HepG2 (cell line): Measurements from ENCODE around the gene URI1. TPM values are rescaled to one million over a fixed set of nuclear protein-coding genes. Genes with fewer than 3 reads are reported as not detected.

ENCODE experiments used
- ATAC-seq: fragments of 200-7000 bp; cut with Tn5 transposase; 3 replicates; pipeline ENCODE4 v1.9.1; 2020; ENCODE audit warnings: mild to moderate bottlenecking, moderate library complexity
- BruUV-seq: library from RNA; stranded (reverse); fragments of 400-500 nt; replicated peaks from 2 replicates; lab custom pipeline; 2021; lab: Mats Ljungman, UMichigan
- CTCF ChIA-PET: fragments of 300-600 bp; formaldehyde crosslinking; extraction: SDS; loops from one replicate; lab custom pipeline; 2021; ENCODE audit warnings: low total read pairs, inconsistent platforms, low intra/inter-chr PET ratio; lab: Yijun Ruan, JAX
- POLR2A ChIA-PET: fragments of 350-600 bp; sonication (Branson Sonifier 250); formaldehyde crosslinking; loops from one replicate; lab custom pipeline; 2020; ENCODE audit warnings: antibody characterized with exemption, inconsistent platforms; lab: Yijun Ruan, JAX
- DNase-seq: peaks from one replicate; pipeline ENCODE4 v3.0.0-alpha.2; 2015; ENCODE audit warnings: low spot score
- FAIRE-seq: peaks from 3 replicates; lab custom pipeline; 2011; peaks lifted over from hg19 to GRCh38; lab: Jason Lieb, UNC
- H2AFZ ChIP-seq: one replicate; pipeline ENCODE4 v1.6.1; 2011; ENCODE audit warnings: low read length, inconsistent platforms
- H3K27ac ChIP-seq: fragments of 300-600 bp; 3 replicates; pipeline ENCODE4 v1.8.0; 2011; ENCODE audit warnings: mixed run types, mild to moderate bottlenecking, mixed read lengths, low read length, inconsistent platforms; ENCODE audit not compliant: insufficient read depth; ENCODE audit errors: extremely low read length
- H3K27me3 ChIP-seq, 2 experiments: fragments of 200-600 bp in 1 of 2; 2 replicates in 1 of 2; 3 replicates in 1 of 2; pipeline versions ENCODE4 v1.6.0 to v1.8.0; 2011; ENCODE audit warnings: low read length in 2 of 2, mild to moderate bottlenecking in 2 of 2, moderate library complexity in 2 of 2, inconsistent platforms in 1 of 2; ENCODE audit not compliant: insufficient read depth in 2 of 2, control insufficient read depth in 1 of 2
- H3K36me3 ChIP-seq, 2 experiments: fragments of 200-600 bp in 1 of 2; replicated peaks in 1 of 2; 2 replicates in 1 of 2; 3 replicates in 1 of 2; pipeline versions ENCODE4 v1.5.1 to v1.8.0; 2011; ENCODE audit warnings: low read length in 2 of 2, inconsistent platforms in 1 of 2; ENCODE audit not compliant: insufficient read depth in 2 of 2, control insufficient read depth in 1 of 2
- H3K4me1 ChIP-seq: 2 replicates; pipeline ENCODE4 v1.5.1; 2012; ENCODE audit warnings: low read length, inconsistent platforms; ENCODE audit not compliant: insufficient read depth
- H3K4me2 ChIP-seq: 2 replicates; pipeline ENCODE4 v1.6.0; 2011; ENCODE audit warnings: low read depth, low read length, inconsistent platforms
- H3K4me3 ChIP-seq, 3 experiments: fragments of 200-600 bp in 1 of 3; sonication (generic), shearing (Covaris generic) in 1 of 3; replicated peaks in 1 of 3; 2 replicates each; pipeline ENCODE4 v1.5.1; 2011 to 2016; ENCODE audit warnings: low read length in 3 of 3, inconsistent platforms in 2 of 3, low read depth in 2 of 3, mild to moderate bottlenecking in 2 of 3, control low read depth in 1 of 3, mixed read lengths in 1 of 3; ENCODE audit not compliant: insufficient read depth in 1 of 3
- H3K79me2 ChIP-seq: one replicate; pipeline ENCODE4 v1.6.1; 2011; ENCODE audit warnings: low read length, inconsistent platforms; ENCODE audit not compliant: insufficient read depth
- H3K9ac ChIP-seq: 2 replicates; pipeline ENCODE4 v1.6.0; 2011; ENCODE audit warnings: mild to moderate bottlenecking, low read depth, low read length, inconsistent platforms; ENCODE audit not compliant: insufficient read depth
- H3K9me3 ChIP-seq: 2 replicates; pipeline ENCODE4 v1.5.1; 2012; ENCODE audit warnings: mild to moderate bottlenecking, low read length
- H4K20me1 ChIP-seq: 2 replicates; pipeline ENCODE4 v1.6.0; 2011; ENCODE audit warnings: inconsistent platforms, mild to moderate bottlenecking, low read length, moderate library complexity; ENCODE audit not compliant: insufficient read depth
- ATF2 ChIP-seq: sonication (generic); formaldehyde crosslinking; IDR thresholded peaks from 2 replicates; pipeline ENCODE4 v1.4.0; 2020; ENCODE audit warnings: missing genetic modification reagents
- KIAA2018 ChIP-seq: sonication (generic); formaldehyde crosslinking; IDR thresholded peaks from 2 replicates; pipeline ENCODE4 v1.5.0; 2020; ENCODE audit warnings: mild to moderate bottlenecking, missing genetic modification reagents, borderline replicate concordance
- MED13 ChIP-seq: sonication (generic); formaldehyde crosslinking; IDR thresholded peaks from 2 replicates; pipeline ENCODE4 v1.5.0; 2020; ENCODE audit warnings: missing genetic modification reagents
- MIXL1 ChIP-seq: IDR thresholded peaks from 2 replicates; pipeline ENCODE4 v1.6.1; 2016
- MZF1 ChIP-seq: sonication (generic); formaldehyde crosslinking; IDR thresholded peaks from 2 replicates; pipeline ENCODE4 v1.8.1; 2023; ENCODE audit warnings: mild to moderate bottlenecking, missing genetic modification reagents, borderline replicate concordance
- PHF5A ChIP-seq: IDR thresholded peaks from one replicate; pipeline ENCODE4 v1.6.1; 2018; ENCODE audit warnings: low read depth, missing genetic modification reagents; ENCODE audit not compliant: unreplicated experiment
- TCF7 ChIP-seq: sonication (generic); IDR thresholded peaks from 2 replicates; pipeline ENCODE4 v1.6.1; 2016; ENCODE audit warnings: antibody characterized with exemption, low read depth
- TOE1 ChIP-seq: sonication (generic); formaldehyde crosslinking; IDR thresholded peaks from 2 replicates; pipeline ENCODE4 v1.4.0; 2020; ENCODE audit warnings: mild to moderate bottlenecking, missing genetic modification reagents
- YEATS4 ChIP-seq: sonication (generic); formaldehyde crosslinking; IDR thresholded peaks from 2 replicates; pipeline ENCODE4 v1.4.0; 2020; ENCODE audit warnings: missing genetic modification reagents, borderline replicate concordance
- ZBTB39 ChIP-seq: sonication (generic); formaldehyde crosslinking; IDR thresholded peaks from 2 replicates; pipeline ENCODE4 v1.5.0; 2020; ENCODE audit warnings: missing genetic modification reagents
- ZNF569 ChIP-seq: sonication (generic); formaldehyde crosslinking; IDR thresholded peaks from 2 replicates; pipeline ENCODE4 v1.5.0; 2020; ENCODE audit warnings: mild to moderate bottlenecking, missing genetic modification reagents, moderate library complexity, borderline replicate concordance
- ZNF781 ChIP-seq: sonication (generic); formaldehyde crosslinking; IDR thresholded peaks from 2 replicates; pipeline ENCODE4 v1.5.1; 2020; ENCODE audit warnings: borderline replicate concordance, mild to moderate bottlenecking, missing genetic modification reagents; ENCODE audit errors: not compliant biosample characterization
- ZZZ3 ChIP-seq: sonication (generic); formaldehyde crosslinking; IDR thresholded peaks from 2 replicates; pipeline ENCODE4 v1.4.0; 2020; ENCODE audit warnings: missing genetic modification reagents, mild to moderate bottlenecking, borderline replicate concordance
- in situ Hi-C: cut with HindIII; loops from 2 replicates; pipeline ENCODE4 v1.10.0; 2017; ENCODE audit warnings: low pct_unique_long_range_greater_than_20kb; ENCODE audit not compliant: extremely low pct_ligation_motif_present
- intact Hi-C: fragments of 100-400 bp; cut with micrococcal nuclease; formaldehyde crosslinking; loops from one replicate; pipeline ENCODE4 v1.10.0; 2022; ENCODE audit not compliant: unreplicated experiment
- polyA plus RNA-seq, 8 experiments: library from polyadenylated mRNA; depleted of rRNA in 3 of 8; stranded (reverse) in 7 of 8; unstranded in 1 of 8; fragments of >200 nt; fragmentation: Illumina TruSeq in 4 of 8; extraction: Trizol in 4 of 8; gene quantifications; 2 replicates each; pipeline versions ENCODE4 v1.2.1 to v1.2.3, GENCODE V29; 2011 to 2016; ENCODE audit warnings: low read depth in 4 of 8, missing spikeins in 1 of 8, mixed read lengths in 1 of 8; ENCODE audit not compliant: insufficient read depth in 1 of 8
- total RNA-seq, 5 experiments: library from RNA; depleted of rRNA; stranded (reverse); fragments of >200 nt; fragmentation: Illumina TruSeq; extraction: Trizol; gene quantifications; 2 replicates each; pipeline ENCODE4 v1.2.3, GENCODE V29; 2016; ENCODE audit warnings: low read depth in 1 of 5

Gene URI1
- total and polyA plus RNA-seq, 2 of the 13 experiments (the other 11 are each of a cell fraction or from before 2014, with no cell fraction given): 43.6 to 67.9 TPM

GRCh38 chr19:30024091-30024490, 82.1 kb downstream of the URI1 start:
- in situ Hi-C loops: no loop called here
- BruUV-seq: no TSS peak
- H3K4me3 ChIP-seq: no peak overlapping the region
- no peak overlapping the region for H3K9ac ChIP-seq
- no peaks in the 10 kb centered on the region for H3K79me2 ChIP-seq
- TF ChIP-seq KIAA2018 (CRISPR knock-in tag) (no peak), ZNF569 (CRISPR knock-in tag) (no peak), MZF1 (CRISPR knock-in tag) (no peak), ATF2 (CRISPR knock-in tag) (no peak), MED13 (CRISPR knock-in tag) (no peak), ZNF781 (CRISPR knock-in tag) (no peak), YEATS4 (CRISPR knock-in tag) (no peak), TOE1 (CRISPR knock-in tag) (no peak), ZZZ3 (CRISPR knock-in tag) (no peak), MIXL1 (CRISPR knock-in tag) (no peak), PHF5A (CRISPR knock-in tag) (no peak), ZBTB39 (CRISPR knock-in tag) (no peak), TCF7 (no peak)
- TF ChIP-seq, all 625 proteins: peak for 0
- Histone ChIP-seq H3K27me3 (no peaks in the 10 kb centered on the region), H3K4me1 (no peaks in the 10 kb centered on the region), H4K20me1 (no peaks in the 10 kb centered on the region), H2AFZ (no peak overlapping the region), H3K27ac (no peak overlapping the region), H3K36me3 (no peaks in the 10 kb centered on the region), H3K4me2 (no peak overlapping the region), H3K9me3 (no peaks in the 10 kb centered on the region)
- CTCF ChIA-PET: no interaction called here
- intact Hi-C loops: no loop called here
- POLR2A ChIA-PET: no interaction called here
- FAIRE-seq: no peak
- ATAC-seq: no peak
- DNase-seq: no peak
